ENCODE data around the gene TMOD1. TPM values are rescaled to one million over a fixed set of nuclear protein-coding genes. Genes with fewer than 3 reads are reported as not detected.

TMOD1 gene
- total RNA-seq, 2 donors from 2014 or later, result 1.0 to 4.9 TPM

GRCh38 chr9:97534961-97535594 is 33.6 kb downstream of the TMOD1 start:
- H3K9ac ChIP-seq (ENCODE audit: low read depth in 2 of 2, low read length in 2 of 2), result no peak overlapping the region
- intact Hi-C loops (cut with DNase I), result no loop called here
- DNase-seq, result no peak
- H3K4me1 ChIP-seq, result no peaks in the 10 kb centered on the region
- no peaks in the 10 kb centered on the region for H3K9me3 ChIP-seq
- H3K27ac ChIP-seq, result no peak overlapping the region
- H3K27me3 ChIP-seq, result no peaks in the 10 kb centered on the region
- H3K36me3 ChIP-seq, result no peaks in the 10 kb centered on the region
- no peak for TF ChIP-seq CTCF (IDR thresholded peaks at IDR 0.05)
- H3K4me3 ChIP-seq, result no peak overlapping the region

- Histone ChIP-seq H3K36me3 (no peaks in the 10 kb centered on the region), H3K4me1 (no peaks in the 10 kb centered on the region), H3K27ac (no peak overlapping the region), H3K9me3 (no peaks in the 10 kb centered on the region), H3K4me3 (no peak overlapping the region), H3K27me3 (no peaks in the 10 kb centered on the region), H3K9ac (ENCODE audit: low read depth in 2 of 2, low read length in 2 of 2) (no peak overlapping the region)
- no peak for DNase-seq
- intact Hi-C loops (cut with DNase I), result no loop called here
- TF ChIP-seq CTCF (IDR thresholded peaks at IDR 0.05), result no peak
Measured at GRCh38 chr9:97535771-97536170, 34.3 kb downstream of the TMOD1 start.

- no peak overlapping the region for H3K27ac ChIP-seq
- H3K9me3 ChIP-seq, result no peaks in the 10 kb centered on the region
- no peaks in the 10 kb centered on the region for H3K27me3 ChIP-seq
- no peak overlapping the region for H3K4me3 ChIP-seq
- no peak for DNase-seq
- H3K4me1 ChIP-seq, result no peaks in the 10 kb centered on the region
- no peak overlapping the region for H3K9ac ChIP-seq (ENCODE audit: low read depth in 2 of 2, low read length in 2 of 2)
- intact Hi-C loops (cut with DNase I), result no loop called here
- H3K36me3 ChIP-seq, result no peaks in the 10 kb centered on the region
- no peak for TF ChIP-seq CTCF (IDR thresholded peaks at IDR 0.05)
Measured at GRCh38 chr9:97536480-97536879, 35.0 kb downstream of the TMOD1 start.

- H3K4me1 ChIP-seq, result no peaks in the 10 kb centered on the region
- no peak for DNase-seq
- no peaks in the 10 kb centered on the region for H3K9me3 ChIP-seq
- no peak for TF ChIP-seq CTCF (IDR thresholded peaks at IDR 0.05)
- H3K27ac ChIP-seq, result no peak overlapping the region
- intact Hi-C loops (cut with DNase I), result no loop called here
- no peak overlapping the region for H3K4me3 ChIP-seq
- H3K27me3 ChIP-seq, result no peaks in the 10 kb centered on the region
- no peaks in the 10 kb centered on the region for H3K36me3 ChIP-seq
- H3K9ac ChIP-seq (ENCODE audit: low read depth in 2 of 2, low read length in 2 of 2), result no peak overlapping the region
Measured at GRCh38 chr9:97543561-97543960, 42.1 kb downstream of the TMOD1 start.

- H3K9me3 ChIP-seq, result no peaks in the 10 kb centered on the region
- no peak for DNase-seq
- no peak overlapping the region for H3K27ac ChIP-seq
- H3K4me1 ChIP-seq, result no peaks in the 10 kb centered on the region
- H3K9ac ChIP-seq (ENCODE audit: low read depth in 2 of 2, low read length in 2 of 2), result no peak overlapping the region
- intact Hi-C loops (cut with DNase I), result no loop called here
- H3K36me3 ChIP-seq, result no peaks in the 10 kb centered on the region
- no peaks in the 10 kb centered on the region for H3K27me3 ChIP-seq
- no peak overlapping the region for H3K4me3 ChIP-seq
- TF ChIP-seq CTCF (IDR thresholded peaks at IDR 0.05), result no peak
Measured at GRCh38 chr9:97545486-97545885, 44.0 kb downstream of the TMOD1 start.
